ENCODE data around the gene KLHDC7B.

KLHDC7B gene

GRCh38 chr22:50530580-50530876, 15.2 kb upstream of the KLHDC7B start:
- no peak for TF ChIP-seq GATA3 (IDR thresholded peaks at IDR 0.05; ENCODE audit: low read depth, low read length)
- no peak for TF ChIP-seq GATA2 (IDR thresholded peaks at IDR 0.05; ENCODE audit: low read depth, low read length)

DNA sequence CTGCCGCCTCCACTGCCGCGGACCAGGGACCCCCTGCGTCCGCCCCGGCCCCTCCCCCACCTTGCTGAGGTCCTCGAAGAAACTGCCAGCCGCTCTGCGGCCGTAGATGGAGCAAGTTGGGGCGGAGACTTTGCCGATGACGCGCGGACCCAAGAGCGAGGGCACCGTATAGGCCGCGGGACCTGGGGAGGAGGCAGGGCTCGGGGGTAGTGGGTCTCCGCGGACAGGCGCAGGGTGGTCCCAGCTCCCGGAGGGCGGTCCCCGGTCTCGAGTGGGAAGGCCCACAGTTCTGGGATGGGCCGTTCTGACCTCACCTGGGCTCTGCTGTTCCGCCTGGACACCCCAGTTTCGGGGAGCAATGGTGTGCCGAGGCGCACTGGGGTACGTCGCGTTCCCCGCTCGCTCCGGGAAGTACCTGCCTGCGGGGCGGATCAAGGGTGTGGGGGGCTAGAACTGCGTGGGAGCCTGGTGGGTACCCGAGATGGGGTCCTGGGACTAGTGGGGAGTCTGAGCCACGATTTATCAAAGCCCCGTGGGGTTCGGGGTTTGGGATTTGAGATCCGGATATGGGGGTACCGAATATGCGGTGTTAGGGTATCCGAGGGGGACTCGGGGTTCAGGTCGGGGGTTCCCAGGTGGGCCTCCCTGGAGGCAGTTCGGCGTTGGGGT, 14.7 kb upstream of the KLHDC7B start:
- TF ChIP-seq GATA3 (IDR thresholded peaks at IDR 0.05; ENCODE audit: low read depth, low read length) (no peak), GATA2 (IDR thresholded peaks at IDR 0.05; ENCODE audit: low read depth, low read length) (no peak)

GRCh38 chr22:50531546-50531961, 14.1 kb upstream of the KLHDC7B start:
- no peak for TF ChIP-seq GATA3 (IDR thresholded peaks at IDR 0.05; ENCODE audit: low read depth, low read length)

- TF ChIP-seq GATA2 (IDR thresholded peaks at IDR 0.05; ENCODE audit: low read depth, low read length) (no peak), GATA3 (IDR thresholded peaks at IDR 0.05; ENCODE audit: low read depth, low read length) (no peak)
These were observed 13.6 kb upstream of the KLHDC7B start for GRCh38 chr22:50531962-50532674.

DNA sequence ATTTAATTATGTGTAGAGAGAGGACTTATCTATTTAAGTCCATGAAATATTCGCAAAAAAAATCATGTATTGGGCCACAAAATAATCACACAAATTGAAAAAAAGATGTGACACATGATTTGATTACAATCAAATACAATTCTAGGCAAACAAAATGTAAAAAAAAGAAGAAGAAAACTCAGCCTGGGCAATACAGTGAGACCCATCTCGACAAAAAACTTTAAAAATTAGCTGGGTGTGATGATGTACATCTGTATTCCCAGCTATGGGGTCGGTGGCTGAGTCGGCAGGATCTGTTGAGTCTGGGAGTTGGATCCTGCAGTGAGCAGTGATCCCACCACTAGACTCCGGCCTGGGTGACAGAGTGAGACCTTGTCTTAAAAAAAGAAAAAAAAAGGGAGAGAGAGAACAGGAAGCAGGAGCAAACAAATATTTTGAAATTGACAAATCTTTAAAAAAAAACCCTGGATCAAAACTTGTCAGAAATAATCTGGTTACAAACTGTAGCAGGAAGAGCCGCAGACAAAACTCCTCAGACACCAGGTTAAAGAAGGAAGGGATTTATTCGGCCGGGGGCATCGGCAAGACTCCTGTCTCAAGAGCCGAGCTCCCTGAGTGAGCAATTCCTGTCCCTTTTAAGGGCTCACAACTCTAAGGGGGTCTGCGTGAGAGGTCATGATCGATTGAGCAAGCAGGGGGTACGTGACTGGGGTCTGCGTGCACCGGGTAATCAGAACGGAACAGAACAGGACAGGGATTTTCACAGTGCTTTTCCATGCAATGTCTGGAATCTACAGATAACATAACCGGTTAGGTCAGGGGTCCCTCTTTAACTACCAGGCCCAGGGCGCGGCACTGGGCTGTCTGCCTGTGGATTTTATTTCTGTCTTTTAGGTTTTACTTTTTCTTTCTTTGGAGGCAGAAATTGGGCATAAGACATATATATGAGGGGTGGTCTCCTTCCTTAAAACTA, 12.6 kb upstream of the KLHDC7B start:
- no peak for TF ChIP-seq GATA3 (IDR thresholded peaks at IDR 0.05; ENCODE audit: low read depth, low read length)
- TF ChIP-seq GATA2 (IDR thresholded peaks at IDR 0.05; ENCODE audit: low read depth, low read length): no peak

GRCh38 chr22:50535113-50535512, 10.6 kb upstream of the KLHDC7B start:
- TF ChIP-seq GATA2 (IDR thresholded peaks at IDR 0.05; ENCODE audit: low read depth, low read length) (no peak), GATA3 (IDR thresholded peaks at IDR 0.05; ENCODE audit: low read depth, low read length) (no peak)

DNA sequence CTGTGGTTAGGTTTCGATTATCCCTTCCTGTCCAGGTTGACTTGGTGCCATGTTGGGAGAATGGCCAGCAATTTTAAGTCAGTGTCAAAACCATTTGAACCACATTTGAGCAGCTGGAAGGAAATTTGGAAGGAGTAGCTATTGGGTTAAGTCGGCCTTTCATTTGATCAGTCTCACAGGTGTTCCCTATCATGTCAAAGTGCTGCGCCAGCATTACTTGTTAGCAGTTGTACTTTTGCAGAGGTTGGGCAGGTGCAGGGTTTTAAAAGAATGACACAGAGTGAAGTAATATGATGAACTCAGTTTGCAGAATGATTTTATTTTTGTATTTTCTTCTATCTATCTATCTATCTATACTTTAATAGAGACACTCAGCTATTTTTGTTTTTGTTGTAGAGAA, 9.5 kb upstream of the KLHDC7B start:
- no peak for TF ChIP-seq GATA3 (IDR thresholded peaks at IDR 0.05; ENCODE audit: low read depth, low read length)
- TF ChIP-seq GATA2 (IDR thresholded peaks at IDR 0.05; ENCODE audit: low read depth, low read length): no peak

- no peak for TF ChIP-seq GATA3 (IDR thresholded peaks at IDR 0.05; ENCODE audit: low read depth, low read length)
- TF ChIP-seq GATA2 (IDR thresholded peaks at IDR 0.05; ENCODE audit: low read depth, low read length): no peak
These were observed 7.9 kb upstream of the KLHDC7B start for GRCh38 chr22:50537765-50538164.

DNA sequence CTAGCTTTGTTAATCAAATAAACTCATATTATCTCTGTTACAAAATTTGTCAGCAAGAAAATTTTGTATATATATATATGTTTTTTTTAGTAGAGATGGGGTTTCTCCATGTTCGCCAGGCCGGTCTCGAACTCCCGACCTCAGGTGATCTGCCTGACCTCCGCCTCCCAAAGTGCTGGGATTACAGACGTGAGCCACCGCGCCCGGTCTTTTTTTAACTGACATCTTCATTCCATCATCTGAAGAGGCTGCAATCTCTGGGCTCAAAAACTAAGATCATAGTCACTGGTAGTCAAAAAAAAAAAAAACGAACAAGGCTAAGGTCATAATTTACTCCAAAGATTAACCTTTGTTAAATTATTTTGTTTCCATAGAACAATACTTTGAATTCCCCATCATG, 5.3 kb upstream of the KLHDC7B start:
- no peak for TF ChIP-seq GATA2 (IDR thresholded peaks at IDR 0.05; ENCODE audit: low read depth, low read length)
- no peak for TF ChIP-seq GATA3 (IDR thresholded peaks at IDR 0.05; ENCODE audit: low read depth, low read length)

- TF ChIP-seq GATA2 (IDR thresholded peaks at IDR 0.05; ENCODE audit: low read depth, low read length): no peak
- TF ChIP-seq GATA3 (IDR thresholded peaks at IDR 0.05; ENCODE audit: low read depth, low read length): no peak
These were observed 3.2 kb upstream of the KLHDC7B start for GRCh38 chr22:50542416-50542927.

- TF ChIP-seq GATA2 (IDR thresholded peaks at IDR 0.05; ENCODE audit: low read depth, low read length) (no peak), GATA3 (IDR thresholded peaks at IDR 0.05; ENCODE audit: low read depth, low read length) (no peak)
These were observed 1.5 kb upstream of the KLHDC7B start for GRCh38 chr22:50544078-50544745.

GRCh38 chr22:50544746-50545253, 899 bp upstream of the KLHDC7B start:
- TF ChIP-seq GATA3 (IDR thresholded peaks at IDR 0.05; ENCODE audit: low read depth, low read length) (no peak), GATA2 (IDR thresholded peaks at IDR 0.05; ENCODE audit: low read depth, low read length) (no peak)
